Measurements from ENCODE around the gene SGIP1.

GRCh38 chr1:66528580-66528979 is 5.4 kb upstream of the SGIP1 start:
- TF ChIP-seq, protein P1, sequence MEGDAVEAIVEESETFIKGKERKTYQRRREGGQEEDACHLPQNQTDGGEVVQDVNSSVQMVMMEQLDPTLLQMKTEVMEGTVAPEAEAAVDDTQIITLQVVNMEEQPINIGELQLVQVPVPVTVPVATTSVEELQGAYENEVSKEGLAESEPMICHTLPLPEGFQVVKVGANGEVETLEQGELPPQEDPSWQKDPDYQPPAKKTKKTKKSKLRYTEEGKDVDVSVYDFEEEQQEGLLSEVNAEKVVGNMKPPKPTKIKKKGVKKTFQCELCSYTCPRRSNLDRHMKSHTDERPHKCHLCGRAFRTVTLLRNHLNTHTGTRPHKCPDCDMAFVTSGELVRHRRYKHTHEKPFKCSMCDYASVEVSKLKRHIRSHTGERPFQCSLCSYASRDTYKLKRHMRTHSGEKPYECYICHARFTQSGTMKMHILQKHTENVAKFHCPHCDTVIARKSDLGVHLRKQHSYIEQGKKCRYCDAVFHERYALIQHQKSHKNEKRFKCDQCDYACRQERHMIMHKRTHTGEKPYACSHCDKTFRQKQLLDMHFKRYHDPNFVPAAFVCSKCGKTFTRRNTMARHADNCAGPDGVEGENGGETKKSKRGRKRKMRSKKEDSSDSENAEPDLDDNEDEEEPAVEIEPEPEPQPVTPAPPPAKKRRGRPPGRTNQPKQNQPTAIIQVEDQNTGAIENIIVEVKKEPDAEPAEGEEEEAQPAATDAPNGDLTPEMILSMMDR (IDR thresholded peaks at IDR 0.05) = no peak
- TF ChIP-seq EP300 (IDR thresholded peaks at IDR 0.05) = no peak
